ENCODE data around the gene STAT5B.

DNA sequence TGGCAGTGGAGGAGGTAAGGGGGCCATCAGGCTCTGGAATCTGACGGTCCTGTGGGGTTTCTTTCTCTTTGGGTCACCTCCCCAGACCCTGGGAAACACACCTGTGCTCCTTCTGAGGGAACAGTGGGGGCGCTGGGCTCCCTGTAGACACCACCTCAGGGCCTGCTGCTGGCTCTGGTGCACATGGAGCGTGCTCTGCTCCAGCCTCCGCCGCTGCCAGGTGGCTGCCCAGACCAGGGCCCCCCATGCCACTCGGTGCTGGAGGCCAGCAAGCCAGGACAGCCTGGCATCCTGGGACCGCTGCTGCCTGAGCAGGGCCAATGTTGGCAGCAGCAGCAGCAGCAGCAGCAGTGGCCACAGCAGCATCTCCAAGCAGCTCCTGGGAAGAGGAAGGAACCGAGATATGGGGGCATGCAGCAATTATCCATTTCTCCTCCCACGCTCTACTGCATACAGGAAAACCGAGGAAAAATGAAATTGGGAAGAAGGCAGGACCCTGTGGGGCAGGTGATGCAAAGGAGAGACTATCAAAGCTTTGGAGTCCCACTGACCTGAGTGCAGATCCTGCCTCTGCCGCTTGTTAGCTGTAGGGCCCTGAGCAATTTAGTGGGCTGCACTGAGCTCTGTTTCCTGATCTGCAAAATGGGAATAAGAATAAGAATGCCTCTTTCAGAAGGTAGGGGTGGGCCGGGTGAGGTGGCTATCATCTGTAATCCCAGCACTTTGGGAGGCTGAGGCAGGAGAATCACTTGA is 82.8 kb downstream of the STAT5B start:
- TF ChIP-seq, protein P1, sequence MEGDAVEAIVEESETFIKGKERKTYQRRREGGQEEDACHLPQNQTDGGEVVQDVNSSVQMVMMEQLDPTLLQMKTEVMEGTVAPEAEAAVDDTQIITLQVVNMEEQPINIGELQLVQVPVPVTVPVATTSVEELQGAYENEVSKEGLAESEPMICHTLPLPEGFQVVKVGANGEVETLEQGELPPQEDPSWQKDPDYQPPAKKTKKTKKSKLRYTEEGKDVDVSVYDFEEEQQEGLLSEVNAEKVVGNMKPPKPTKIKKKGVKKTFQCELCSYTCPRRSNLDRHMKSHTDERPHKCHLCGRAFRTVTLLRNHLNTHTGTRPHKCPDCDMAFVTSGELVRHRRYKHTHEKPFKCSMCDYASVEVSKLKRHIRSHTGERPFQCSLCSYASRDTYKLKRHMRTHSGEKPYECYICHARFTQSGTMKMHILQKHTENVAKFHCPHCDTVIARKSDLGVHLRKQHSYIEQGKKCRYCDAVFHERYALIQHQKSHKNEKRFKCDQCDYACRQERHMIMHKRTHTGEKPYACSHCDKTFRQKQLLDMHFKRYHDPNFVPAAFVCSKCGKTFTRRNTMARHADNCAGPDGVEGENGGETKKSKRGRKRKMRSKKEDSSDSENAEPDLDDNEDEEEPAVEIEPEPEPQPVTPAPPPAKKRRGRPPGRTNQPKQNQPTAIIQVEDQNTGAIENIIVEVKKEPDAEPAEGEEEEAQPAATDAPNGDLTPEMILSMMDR (IDR thresholded peaks at IDR 0.05; ENCODE audit: low read length): no peak
- TF ChIP-seq EZH2phosphoT487 (IDR thresholded peaks at IDR 0.05; ENCODE audit: low read length): no peak

Measured in MM.1S (cell line).